H9 (cell line): ENCODE data around the gene CFAP410. TPM values are rescaled to one million over a fixed set of nuclear protein-coding genes. Genes with fewer than 3 reads are reported as not detected.

ENCODE experiments used
- DNase-seq: peaks from one replicate; pipeline ENCODE4 v3.0.0-alpha.2; 2017
- H2AFZ ChIP-seq: one replicate; pipeline ENCODE4 v1.6.1; 2013; ENCODE audit warnings: mild to moderate bottlenecking, low read length, control low read depth, moderate library complexity
- H2AK5ac ChIP-seq: 2 replicates; pipeline ENCODE4 v1.6.1; 2013; ENCODE audit warnings: low read length, control low read depth, mixed read lengths; ENCODE audit not compliant: insufficient read length
- H2BK120ac ChIP-seq: one replicate; pipeline ENCODE4 v1.6.1; 2013; ENCODE audit warnings: low read depth, mild to moderate bottlenecking, low read length, control low read depth, inconsistent platforms; ENCODE audit not compliant: poor library complexity, severe bottlenecking
- H2BK12ac ChIP-seq: 2 replicates; pipeline ENCODE4 v1.6.1; 2013; ENCODE audit warnings: low read length, control low read depth, mixed read lengths, low read depth; ENCODE audit not compliant: insufficient read length
- H2BK15ac ChIP-seq: 2 replicates; pipeline ENCODE4 v1.6.1; 2013; ENCODE audit warnings: low read depth, low read length, control low read depth
- H2BK20ac ChIP-seq: one replicate; pipeline ENCODE4 v1.6.1; 2013; ENCODE audit warnings: low read depth, mild to moderate bottlenecking, low read length, control low read depth, inconsistent platforms; ENCODE audit not compliant: poor library complexity, severe bottlenecking
- H2BK5ac ChIP-seq: 2 replicates; pipeline ENCODE4 v1.6.1; 2013; ENCODE audit warnings: low read length, control low read depth, mixed read lengths; ENCODE audit not compliant: insufficient read length
- H3K14ac ChIP-seq: 2 replicates; pipeline ENCODE4 v1.6.1; 2013; ENCODE audit warnings: low read length, control low read depth; ENCODE audit not compliant: insufficient read depth
- H3K18ac ChIP-seq: 2 replicates; pipeline ENCODE4 v1.6.1; 2013; ENCODE audit warnings: low read depth, mild to moderate bottlenecking, mixed read lengths, low read length, control low read depth; ENCODE audit not compliant: insufficient read length
- H3K23ac ChIP-seq: 2 replicates; pipeline ENCODE4 v1.6.1; 2013; ENCODE audit warnings: low read length, control low read depth, mixed read lengths, low read depth; ENCODE audit not compliant: insufficient read length
- H3K23me2 ChIP-seq: 2 replicates; pipeline ENCODE4 v1.6.1; 2013; ENCODE audit warnings: low read depth, mild to moderate bottlenecking, mixed read lengths, low read length, control low read depth; ENCODE audit not compliant: insufficient read length, poor library complexity, severe bottlenecking
- H3K27ac ChIP-seq: 2 replicates; pipeline ENCODE4 v1.5.1; 2013; ENCODE audit warnings: low read length, control low read depth, mixed read lengths, low read depth; ENCODE audit not compliant: insufficient read length
- H3K27me3 ChIP-seq: 2 replicates; pipeline ENCODE4 v1.6.1; 2013; ENCODE audit warnings: low read length, control low read depth, inconsistent platforms; ENCODE audit not compliant: insufficient read depth
- H3K4ac ChIP-seq: 2 replicates; pipeline ENCODE4 v1.6.1; 2013; ENCODE audit warnings: low read depth, mild to moderate bottlenecking, control low read depth, inconsistent platforms, low read length, moderate library complexity
- H3K4me1 ChIP-seq: 2 replicates; pipeline ENCODE4 v1.6.1; 2013; ENCODE audit warnings: low read length, control low read depth, inconsistent platforms; ENCODE audit not compliant: insufficient read depth
- H3K4me2 ChIP-seq: 2 replicates; pipeline ENCODE4 v1.6.1; 2013; ENCODE audit warnings: low read length, control low read depth, mixed read lengths; ENCODE audit not compliant: insufficient read length, insufficient read depth
- H3K56ac ChIP-seq: 2 replicates; pipeline ENCODE4 v1.6.1; 2013; ENCODE audit warnings: low read depth, mild to moderate bottlenecking, mixed read lengths, low read length, control low read depth; ENCODE audit not compliant: insufficient read length
- H3K79me1 ChIP-seq: 2 replicates; pipeline ENCODE4 v1.6.1; 2013; ENCODE audit warnings: low read depth, mild to moderate bottlenecking, moderate library complexity, low read length, control low read depth, inconsistent platforms; ENCODE audit not compliant: insufficient read depth, poor library complexity, severe bottlenecking
- H3K79me2 ChIP-seq: 2 replicates; pipeline ENCODE4 v1.6.1; 2013; ENCODE audit warnings: low read length, control low read depth, inconsistent platforms; ENCODE audit not compliant: insufficient read depth
- H3K9ac ChIP-seq: 2 replicates; pipeline ENCODE4 v1.6.1; 2013; ENCODE audit warnings: low read length, control low read depth, mixed read lengths; ENCODE audit not compliant: insufficient read length; ENCODE audit errors: extremely low read depth
- H3K9me3 ChIP-seq: one replicate; pipeline ENCODE4 v1.6.1; 2013; ENCODE audit warnings: low read depth, low read length, inconsistent platforms; ENCODE audit not compliant: control insufficient read depth
- H3T11ph ChIP-seq: one replicate; pipeline ENCODE4 v1.6.1; 2013; ENCODE audit warnings: mild to moderate bottlenecking, low read length, control low read depth, inconsistent platforms
- H4K20me1 ChIP-seq: one replicate; pipeline ENCODE4 v1.6.1; 2013; ENCODE audit not compliant: control insufficient read depth, insufficient read length, insufficient read depth
- H4K5ac ChIP-seq: 2 replicates; pipeline ENCODE4 v1.6.1; 2013; ENCODE audit warnings: low read depth, mild to moderate bottlenecking, mixed read lengths, low read length, control low read depth; ENCODE audit not compliant: insufficient read length
- H4K8ac ChIP-seq: replicated peaks from 2 replicates; pipeline ENCODE4 v1.6.1; 2013; ENCODE audit warnings: low read length, control low read depth, mixed read lengths, low read depth; ENCODE audit not compliant: insufficient read length
- H4K91ac ChIP-seq: 2 replicates; pipeline ENCODE4 v1.6.1; 2013; ENCODE audit warnings: low read depth, mild to moderate bottlenecking, moderate library complexity, mixed read lengths, low read length, control low read depth; ENCODE audit not compliant: insufficient read length
- H3K27ac Mint-ChIP-seq, 3 experiments: 2 replicates in 2 of 3; 3 replicates in 1 of 3; pipeline ENCODE4 v1.8.0; 2020 to 2021; ENCODE audit warnings: mixed read lengths in 3 of 3, mild to moderate bottlenecking in 1 of 3, moderate library complexity in 1 of 3
- H3K27me3 Mint-ChIP-seq: 2 replicates; pipeline ENCODE4 v1.8.0; 2021; ENCODE audit warnings: low read depth, mild to moderate bottlenecking, moderate library complexity, mixed read lengths
- H3K36me3 Mint-ChIP-seq, 3 experiments: 2 replicates in 2 of 3; 3 replicates in 1 of 3; pipeline ENCODE4 v1.8.0; 2020 to 2021; ENCODE audit warnings: low read depth in 3 of 3, mixed read lengths in 3 of 3; ENCODE audit not compliant: insufficient read depth in 1 of 3
- H3K4me1 Mint-ChIP-seq, 2 experiments: 2 replicates each; pipeline ENCODE4 v1.8.0; 2020; ENCODE audit warnings: mixed read lengths in 2 of 2
- H3K4me3 Mint-ChIP-seq, 2 experiments: 2 replicates in 1 of 2; 3 replicates in 1 of 2; pipeline ENCODE4 v1.8.0; 2020 to 2021; ENCODE audit warnings: mild to moderate bottlenecking in 2 of 2, mixed read lengths in 2 of 2, moderate library complexity in 1 of 2
- H3K9me3 Mint-ChIP-seq, 2 experiments: 2 replicates in 1 of 2; 3 replicates in 1 of 2; pipeline ENCODE4 v1.8.0; 2020; ENCODE audit warnings: mild to moderate bottlenecking in 2 of 2, mixed read lengths in 2 of 2, moderate library complexity in 1 of 2
- CTCF ChIP-seq: fragments of 200-600 bp; sonication (generic); conservative IDR thresholded peaks from 3 replicates; pipeline ENCODE4 v1.8.0; 2021; ENCODE audit warnings: antibody characterized with exemption, mild to moderate bottlenecking
- WGBS: extraction: QIAGEN DNeasy Blood & Tissue Kit; methylation state at CpG from one replicate; pipeline ENCODE4 v1.1.7; 2013; ENCODE audit warnings: missing lambda C conversion rate, low lambda C conversion rate, mixed read lengths; ENCODE audit not compliant: insufficient read length; ENCODE audit errors: extremely low coverage; 5-methylcytosine and 5-hydroxymethylcytosine counted together
- total RNA-seq: library from RNA; stranded (reverse); gene quantifications from 2 replicates; pipeline ENCODE4 v1.2.1, GENCODE V29; 2021

CFAP410 gene
- total RNA-seq, 1 experiment from 2014 or later = 17.0 TPM

DNA sequence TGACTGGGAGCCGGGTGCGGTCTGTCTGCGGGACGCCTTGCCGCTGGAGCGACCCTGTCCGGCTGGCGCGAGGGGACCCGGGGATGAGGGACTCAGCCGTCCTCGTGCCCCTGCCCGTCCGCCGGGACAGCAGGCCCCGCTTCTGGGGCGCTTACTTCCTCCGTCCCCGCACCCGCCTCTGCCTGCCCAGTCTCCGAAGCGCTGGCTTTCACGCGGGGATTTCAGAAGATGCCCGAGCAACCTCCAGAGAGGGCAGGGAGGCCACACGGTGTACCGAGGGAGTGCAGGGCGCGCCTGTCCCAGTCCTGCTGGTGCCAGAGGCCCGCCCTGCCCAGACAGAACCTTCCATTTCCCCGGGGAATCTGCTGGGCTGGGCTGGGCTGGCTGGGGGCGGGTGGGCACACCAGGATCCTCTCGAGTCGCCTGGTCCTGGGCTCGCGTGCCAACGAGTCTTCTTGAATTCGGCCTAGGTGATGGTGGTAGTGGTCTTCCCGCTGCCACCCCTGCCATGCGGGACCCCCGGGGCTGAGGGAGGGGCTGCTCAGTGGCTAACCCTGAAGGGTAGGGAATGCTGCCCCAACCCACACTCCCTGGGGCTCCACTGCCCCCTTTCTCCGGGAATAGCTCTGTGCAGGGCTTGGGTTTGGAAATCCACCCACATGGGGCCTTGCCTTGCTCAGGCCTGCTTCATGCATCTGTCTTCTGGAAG, 11.7 kb upstream of the CFAP410 start:
- H3K9ac ChIP-seq = no peak overlapping the region
- no peak overlapping the region for H2BK20ac ChIP-seq
- H3K27ac ChIP-seq = no peak overlapping the region
- H3K23ac ChIP-seq = no peak overlapping the region
- no peak overlapping the region for H3K4me2 ChIP-seq
- H2BK5ac ChIP-seq = no peak overlapping the region
- no peak overlapping the region for H3K14ac ChIP-seq
- no peak overlapping the region for H2AK5ac ChIP-seq
- H2BK120ac ChIP-seq = no peak overlapping the region
- H3K79me1 ChIP-seq = no peaks in the 10 kb centered on the region
- no peak overlapping the region for H4K8ac ChIP-seq
- H3K56ac ChIP-seq = no peak overlapping the region
- WGBS = no CpG with 5 or more reads among the region's 42 CpGs
- TF ChIP-seq CTCF = no peak
- no peak overlapping the region for H3K4ac ChIP-seq
- H2BK12ac ChIP-seq = no peak overlapping the region
- DNase-seq = peak; percentile 38
- no peaks in the 10 kb centered on the region for H3K9me3 ChIP-seq
- no peaks in the 10 kb centered on the region for H3K27me3 ChIP-seq
- H3K4me1 ChIP-seq = no peaks in the 10 kb centered on the region
- no peak overlapping the region for H4K91ac ChIP-seq
- no peak overlapping the region for H3K18ac ChIP-seq
- H2BK15ac ChIP-seq = no peak overlapping the region
- peaks cover 4 to 5% of the 10 kb centered on the region in 2 experiments; a peak in 1 of 4 replicates for H3K4me1 Mint-ChIP-seq
- no peak overlapping the region for H2AFZ ChIP-seq
- H3K27me3 Mint-ChIP-seq = peaks cover 5% of the 10 kb centered on the region
- no peak overlapping the region for H3K27ac Mint-ChIP-seq
- H4K20me1 ChIP-seq = no peaks in the 10 kb centered on the region
- no peaks in the 10 kb centered on the region for H3K36me3 Mint-ChIP-seq
- H3K23me2 ChIP-seq = no peaks in the 10 kb centered on the region
- no peak overlapping the region for H3K4me3 Mint-ChIP-seq
- no peaks in the 10 kb centered on the region for H3K9me3 Mint-ChIP-seq
- H3T11ph ChIP-seq = no peak overlapping the region
- H3K79me2 ChIP-seq = no peaks in the 10 kb centered on the region
- H4K5ac ChIP-seq = no peak overlapping the region
